HG02798 (cell line): Measurements from ENCODE around the gene TOLLIP.
"Not testable (repeated sequence)": the region's sequence is repeated elsewhere in the genome, so short reads cannot be mapped to it uniquely, and the experiment has no call there.

Experiments used
- ATAC-seq: cut with Tn5 transposase; IDR thresholded peaks from one replicate; pipeline ENCODE4 v1.9.1; 2021; ENCODE audit warnings: mild to moderate bottlenecking; ENCODE audit not compliant: unreplicated experiment, poor library complexity

TOLLIP gene

GRCh38 chr11:1344056-1344635, 34.7 kb upstream of the TOLLIP start:
- ATAC-seq = no peak

GRCh38 chr11:1343391-1344055, 34.1 kb upstream of the TOLLIP start:
- ATAC-seq = no peak

- ATAC-seq = no peak
Measured at GRCh38 chr11:1342946-1343345, 33.5 kb upstream of the TOLLIP start.

- ATAC-seq = no peak
Measured at GRCh38 chr11:1341928-1342524, 32.6 kb upstream of the TOLLIP start.

GRCh38 chr11:1341226-1341625, 31.8 kb upstream of the TOLLIP start:
- ATAC-seq = not testable (repeated sequence)

- ATAC-seq = no peak
Measured at GRCh38 chr11:1340111-1340510, 30.7 kb upstream of the TOLLIP start.

- ATAC-seq = no peak
Measured at GRCh38 chr11:1339066-1339675, 29.7 kb upstream of the TOLLIP start.

GRCh38 chr11:1338201-1339065, 29.0 kb upstream of the TOLLIP start:
- ATAC-seq = no peak

- no peak for ATAC-seq
Measured at GRCh38 chr11:1337647-1338007, 28.2 kb upstream of the TOLLIP start.

GRCh38 chr11:1336836-1337646, 27.6 kb upstream of the TOLLIP start:
- ATAC-seq = no peak

- no peak for ATAC-seq
Measured at GRCh38 chr11:1335811-1336761, 26.7 kb upstream of the TOLLIP start.

GRCh38 chr11:1335264-1335810, 25.9 kb upstream of the TOLLIP start:
- ATAC-seq = no peak

GRCh38 chr11:1333860-1334259, 24.4 kb upstream of the TOLLIP start:
- no peak for ATAC-seq

GRCh38 chr11:1333091-1333772, 23.8 kb upstream of the TOLLIP start:
- ATAC-seq = no peak

GRCh38 chr11:1330473-1330872, 21.0 kb upstream of the TOLLIP start:
- ATAC-seq = no peak

GRCh38 chr11:1327064-1327460, 17.6 kb upstream of the TOLLIP start:
- no peak for ATAC-seq

- no peak for ATAC-seq
Measured at GRCh38 chr11:1326435-1327063, 17.1 kb upstream of the TOLLIP start.
